GM12892 (cell line): ENCODE measurements around the gene TADA2B. TPM values are rescaled to one million over a fixed set of nuclear protein-coding genes. Genes with fewer than 3 reads are reported as not detected.
A peak's percentile ranks its signal among the peaks of the same experiment; 100 is the strongest.

Source experiments
- DNase-seq: peaks from one replicate; pipeline ENCODE4 v3.0.0; 2011; ENCODE audit not compliant: insufficient read length
- FAIRE-seq: peaks from 2 replicates; lab custom pipeline; 2011; peaks lifted over from hg19 to GRCh38; lab: Jason Lieb, UNC
- POLR2A ChIP-seq: IDR thresholded peaks from 2 replicates; pipeline ENCODE4 v1.6.1; 2011; ENCODE audit warnings: low read depth, low read length, control low read depth
- POLR2AphosphoS5 ChIP-seq: IDR thresholded peaks from 2 replicates; pipeline ENCODE4 v1.6.1; 2011; ENCODE audit warnings: low read depth, low read length, control low read depth
- TAF1 ChIP-seq: IDR thresholded peaks from 2 replicates; pipeline ENCODE4 v1.6.1; 2011; ENCODE audit warnings: low read depth, mild to moderate bottlenecking, control low read depth, low read length, borderline replicate concordance
- polyA plus RNA-seq: library from polyadenylated mRNA; unstranded; fragments of >200 nt; gene quantifications from one replicate; pipeline ENCODE4 v1.2.1, GENCODE V29; 2012; ENCODE audit warnings: missing spikeins, inconsistent platforms; ENCODE audit not compliant: missing spikeins

Gene TADA2B
- 5.9 TPM for polyA plus RNA-seq

GRCh38 chr4:7043284-7044136 is at the start of gene TADA2B:
Gene TADA2B, plus strand, starts transcription at chr4:7043372. Its CDS starts 208 bp downstream, at chr4:7043580.
- FAIRE-seq (peak; percentile 42), DNase-seq (peak; percentile 71)

GRCh38 chr4:6996481-6996880 is 46.7 kb upstream of the TADA2B start:
- no peak for FAIRE-seq
- TF ChIP-seq POLR2A = no peak
- TF ChIP-seq POLR2AphosphoS5 = no peak
- TF ChIP-seq TAF1 = no peak
- no peak for DNase-seq

More at GRCh38 chr4:7043284-7044136, at the start of gene TADA2B:
- TF ChIP-seq TAF1 (no peak; the same call in 1 of the 2 replicates), POLR2A (no peak; the same call in 1 of the 2 replicates), POLR2AphosphoS5 (no peak)

- no peak for FAIRE-seq
- DNase-seq = no peak
- TF ChIP-seq POLR2AphosphoS5 = no peak
- no peak for TF ChIP-seq TAF1
- no peak for TF ChIP-seq POLR2A
Measured at GRCh38 chr4:6999172-7000086, 43.7 kb upstream of the TADA2B start.

GRCh38 chr4:7000421-7001176 is 42.6 kb upstream of the TADA2B start:
- FAIRE-seq (no peak), DNase-seq (no peak)
- TF ChIP-seq TAF1 (no peak), POLR2A (no peak), POLR2AphosphoS5 (no peak)

- TF ChIP-seq TAF1 (no peak), POLR2AphosphoS5 (no peak), POLR2A (no peak)
- no peak for DNase-seq
- FAIRE-seq = no peak
Measured at GRCh38 chr4:7001271-7001670, 41.9 kb upstream of the TADA2B start.

GRCh38 chr4:7002336-7002735 is 40.8 kb upstream of the TADA2B start:
- no peak for TF ChIP-seq POLR2A
- TF ChIP-seq TAF1 = no peak
- TF ChIP-seq POLR2AphosphoS5 = no peak
- FAIRE-seq = no peak
- no peak for DNase-seq

GRCh38 chr4:7003176-7003878 is 39.8 kb upstream of the TADA2B start:
- DNase-seq (no peak), FAIRE-seq (no peak)
- TF ChIP-seq POLR2A = no peak
- no peak for TF ChIP-seq POLR2AphosphoS5
- TF ChIP-seq TAF1 = no peak

- TF ChIP-seq TAF1 (no peak), POLR2A (no peak), POLR2AphosphoS5 (no peak)
- FAIRE-seq (no peak), DNase-seq (no peak)
Measured at GRCh38 chr4:7003879-7004240, 39.3 kb upstream of the TADA2B start.

- TF ChIP-seq TAF1 (no peak), POLR2AphosphoS5 (no peak), POLR2A (no peak)
- FAIRE-seq = no peak
Measured at GRCh38 chr4:7004331-7004730, 38.8 kb upstream of the TADA2B start.

GRCh38 chr4:7005571-7005970 is 37.6 kb upstream of the TADA2B start:
- DNase-seq (no peak), FAIRE-seq (no peak)
- TF ChIP-seq POLR2AphosphoS5 (no peak), TAF1 (no peak), POLR2A (no peak)

More at GRCh38 chr4:7004331-7004730, 38.8 kb upstream of the TADA2B start:
- DNase-seq = no peak
